SK-N-MC (cell line): ENCODE data around the gene ZNF274.
A peak's percentile ranks its signal among the peaks of the same experiment; 100 is the strongest.

Experiments
- DNase-seq: peaks from one replicate; pipeline ENCODE4 v3.0.0-alpha.2; 2011; ENCODE audit warnings: low read depth, low spot score
- H3K27ac ChIP-seq: fragments of 200-600 bp; sonication (generic); 2 replicates; pipeline ENCODE4 v1.5.1; 2016; ENCODE audit warnings: mixed run types
- H3K36me3 ChIP-seq: fragments of 200-600 bp; sonication (generic); 2 replicates; pipeline ENCODE4 v1.6.1; 2017; ENCODE audit warnings: antibody characterized with exemption, low read length, mixed read lengths; ENCODE audit not compliant: insufficient read depth
- H3K4me3 ChIP-seq: fragments of 200-600 bp; sonication (generic); 2 replicates; pipeline ENCODE4 v1.5.1; 2016
- H3K9ac ChIP-seq: fragments of 200-600 bp; sonication (generic); 2 replicates; pipeline ENCODE4 v1.8.0; 2017; ENCODE audit warnings: mixed run types, mixed read lengths; ENCODE audit not compliant: insufficient read length
- H3K9me3 ChIP-seq: fragments of 200-600 bp; sonication (generic); 2 replicates; pipeline ENCODE4 v1.6.1; 2017; ENCODE audit warnings: low read depth, mild to moderate bottlenecking, antibody characterized with exemption, low read length, moderate library complexity, mixed read lengths
- EZH2 ChIP-seq: fragments of 200-600 bp; sonication (generic); IDR thresholded peaks from one replicate; pipeline ENCODE4 v1.6.1; 2017; ENCODE audit warnings: antibody characterized with exemption
- FOXP2 ChIP-seq: optimal IDR thresholded peaks from 2 replicates; pipeline ENCODE3; 2011; ENCODE audit warnings: mild to moderate bottlenecking, moderate library complexity; ENCODE audit not compliant: insufficient read depth; ENCODE audit errors: extremely low read length, control extremely low read depth
- POLR2AphosphoS5 ChIP-seq: IDR thresholded peaks from 2 replicates; pipeline ENCODE4 v1.6.1; 2012; ENCODE audit warnings: mild to moderate bottlenecking, low read depth, low read length, borderline replicate concordance

ZNF274 gene

DNA sequence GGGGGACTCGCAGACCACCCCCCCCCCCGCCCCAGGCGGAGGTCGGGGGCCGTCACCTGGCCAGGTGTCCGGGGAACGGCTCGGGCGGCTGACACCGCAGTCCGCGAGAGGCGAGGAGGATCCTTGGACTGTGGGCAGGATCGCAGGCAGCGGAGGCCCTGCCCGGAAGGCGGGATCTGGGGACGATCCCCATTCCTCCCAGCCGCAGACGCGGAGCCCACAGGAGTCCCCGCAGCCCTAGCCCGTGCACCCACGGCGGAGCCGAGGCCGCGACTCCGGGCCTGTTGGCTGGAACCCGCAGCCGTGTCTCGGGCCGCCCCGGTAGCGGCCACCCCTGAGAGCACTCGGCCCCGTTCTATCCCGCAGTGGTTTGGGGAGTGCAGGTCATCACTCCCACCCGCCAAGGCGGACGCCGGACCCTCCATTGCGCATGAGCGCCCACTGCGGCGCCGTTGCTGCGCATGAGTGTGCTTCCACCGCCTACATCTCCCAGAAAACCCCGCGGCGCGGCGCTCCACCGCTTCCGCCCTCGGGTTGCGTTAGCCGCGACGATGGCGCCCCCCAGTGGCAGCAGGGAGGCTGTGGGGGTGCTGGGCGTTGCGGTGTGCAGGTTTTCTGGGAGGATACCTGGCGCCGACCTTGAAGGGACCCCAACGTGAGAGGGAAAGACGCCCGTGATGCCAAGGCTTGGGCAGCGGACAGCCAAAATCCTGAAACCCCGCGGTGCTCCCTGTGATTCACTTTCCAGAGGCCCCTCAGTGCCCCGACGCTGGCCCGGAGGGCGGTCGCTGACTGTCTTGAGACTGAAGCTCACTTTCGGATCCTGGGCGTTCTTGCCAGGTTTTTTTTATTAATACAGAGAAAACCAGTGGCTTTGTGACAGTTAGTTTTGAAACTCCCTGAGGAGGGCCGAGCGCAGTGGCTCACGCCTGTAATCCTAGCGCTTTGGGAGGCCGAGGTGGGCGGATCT, 27.9 kb upstream of the ZNF274 start:
- no peak overlapping the region for H3K27ac ChIP-seq
- H3K9me3 ChIP-seq, result no peaks in the 10 kb centered on the region
- peak; percentile 45 for DNase-seq
- peak overlapping the region; percentile 82 for H3K9ac ChIP-seq
- peak; percentile 78 for TF ChIP-seq POLR2AphosphoS5
- TF ChIP-seq EZH2, result no peak
- TF ChIP-seq FOXP2, result peak; percentile 57
- H3K36me3 ChIP-seq, result no peaks in the 10 kb centered on the region
- H3K4me3 ChIP-seq, result peak overlapping the region; percentile 95

DNA sequence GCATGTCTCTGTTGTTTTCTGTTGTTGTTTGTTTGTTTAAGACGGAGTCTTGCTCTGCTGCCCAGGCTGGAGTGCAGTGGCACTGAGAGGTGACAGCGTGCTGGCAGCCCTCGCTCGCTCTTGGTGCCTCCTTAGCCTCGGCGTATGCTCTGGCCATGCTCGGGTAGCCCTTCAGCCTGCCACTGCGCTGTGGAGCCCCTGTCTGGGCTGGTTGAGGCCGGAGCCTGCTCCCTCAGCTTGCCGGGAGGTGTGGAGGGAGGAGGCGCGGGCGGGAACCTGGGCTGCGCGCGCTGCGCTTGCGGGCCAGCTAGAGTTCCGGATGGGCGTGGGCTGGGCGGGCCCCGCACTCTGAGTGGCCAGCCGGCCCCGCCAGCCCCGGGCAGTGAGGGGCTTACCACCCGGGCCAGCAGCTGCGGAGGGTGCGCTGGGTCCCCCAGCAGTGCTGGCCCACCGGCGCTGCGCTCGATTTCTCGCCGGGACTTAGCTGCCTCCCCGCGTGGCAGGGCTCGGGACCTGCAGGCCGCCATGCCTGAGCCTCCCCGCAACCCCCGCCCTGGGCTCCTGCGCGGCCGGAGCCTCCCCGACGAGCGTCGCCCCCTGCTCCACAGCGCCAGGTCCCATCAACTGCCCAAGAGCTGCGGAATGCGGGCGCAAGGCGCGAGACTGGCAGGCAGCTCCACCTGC, 25.7 kb upstream of the ZNF274 start:
- Histone ChIP-seq H3K9me3 (no peaks in the 10 kb centered on the region), H3K36me3 (no peaks in the 10 kb centered on the region), H3K27ac (no peak overlapping the region), H3K4me3 (no peak overlapping the region), H3K9ac (no peak overlapping the region)
- TF ChIP-seq EZH2 (no peak), FOXP2 (no peak), POLR2AphosphoS5 (no peak)
- DNase-seq, result no peak

DNA sequence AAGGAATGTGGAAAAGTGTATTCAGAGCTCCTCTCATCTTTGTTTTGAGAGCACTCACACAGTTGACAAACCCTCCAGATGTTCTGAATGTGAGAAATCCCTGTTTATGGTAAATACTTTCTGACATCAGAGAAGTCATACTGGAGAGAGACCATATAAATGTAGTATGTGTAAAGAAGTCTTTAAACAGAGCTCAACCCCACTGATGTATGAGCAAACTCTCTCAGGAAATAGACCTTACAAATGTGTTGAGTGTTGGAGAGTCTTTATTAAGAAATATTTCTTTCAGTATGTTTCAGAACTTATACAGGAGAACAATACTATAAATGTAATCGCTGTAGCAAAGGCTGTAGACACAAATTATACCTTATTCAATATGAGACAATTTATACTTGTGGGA, 16.6 kb upstream of the ZNF274 start:
- TF ChIP-seq FOXP2 (no peak), EZH2 (no peak), POLR2AphosphoS5 (no peak)
- Histone ChIP-seq H3K4me3 (no peak overlapping the region), H3K27ac (no peak overlapping the region), H3K36me3 (no peaks in the 10 kb centered on the region), H3K9ac (no peak overlapping the region), H3K9me3 (no peaks in the 10 kb centered on the region; the same call in 1 of the 2 replicates)
- DNase-seq, result no peak

DNA sequence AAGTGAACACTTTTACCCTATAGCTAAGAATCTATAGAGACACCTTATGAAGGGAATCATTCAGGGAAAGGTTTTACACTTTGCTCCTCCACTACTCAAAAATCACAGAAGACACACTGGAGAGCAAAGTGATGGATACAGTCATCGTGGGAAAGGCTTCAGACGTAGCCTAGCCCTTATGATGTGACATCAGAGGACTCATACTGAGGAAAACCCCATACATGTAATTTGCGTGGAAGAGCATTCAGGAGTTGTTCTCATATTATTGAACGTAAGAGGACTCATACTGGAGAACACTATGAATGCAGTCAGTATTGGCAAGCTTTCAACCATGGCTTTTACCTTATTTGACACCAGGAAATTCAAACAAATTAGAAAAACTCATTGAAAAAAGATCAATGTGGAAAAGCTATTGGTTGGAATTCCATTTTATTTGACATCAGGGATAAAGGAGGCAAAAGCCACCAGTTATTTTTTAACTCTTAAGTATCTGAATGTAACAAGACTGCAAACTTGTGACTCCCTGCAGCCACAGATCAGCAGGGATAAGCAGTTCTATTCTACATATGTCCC, 16.1 kb upstream of the ZNF274 start:
- TF ChIP-seq POLR2AphosphoS5 (no peak), EZH2 (no peak), FOXP2 (no peak)
- no peak overlapping the region for H3K4me3 ChIP-seq
- H3K9ac ChIP-seq, result no peak overlapping the region
- no peaks in the 10 kb centered on the region; the same call in 1 of the 2 replicates for H3K9me3 ChIP-seq
- DNase-seq, result no peak
- no peaks in the 10 kb centered on the region for H3K36me3 ChIP-seq
- no peak overlapping the region for H3K27ac ChIP-seq

DNA sequence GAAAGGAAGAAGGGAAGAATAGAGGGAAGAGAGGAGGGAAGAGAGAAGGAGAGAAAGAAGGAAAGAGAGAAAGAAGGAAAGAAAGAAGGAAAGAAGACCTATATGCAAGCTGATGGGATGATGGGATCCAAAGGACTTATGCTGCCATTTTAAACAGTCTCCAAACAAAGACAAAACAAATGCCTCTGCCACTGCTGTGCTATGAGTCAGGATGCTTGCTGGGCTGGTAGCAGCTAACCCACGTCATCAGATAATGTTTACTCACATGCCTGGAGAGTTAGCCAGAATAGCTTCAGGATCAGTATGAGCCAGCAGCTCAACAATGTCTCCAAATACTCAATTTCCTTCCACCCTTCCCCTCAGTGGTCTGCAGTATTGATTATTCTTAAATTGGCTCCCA, 12.0 kb upstream of the ZNF274 start:
- DNase-seq, result no peak
- Histone ChIP-seq H3K36me3 (no peaks in the 10 kb centered on the region), H3K9me3 (no peaks in the 10 kb centered on the region; the same call in 1 of the 2 replicates), H3K9ac (no peak overlapping the region), H3K27ac (no peak overlapping the region), H3K4me3 (no peak overlapping the region)
- no peak for TF ChIP-seq FOXP2
- TF ChIP-seq EZH2, result no peak
- TF ChIP-seq POLR2AphosphoS5, result no peak

DNA sequence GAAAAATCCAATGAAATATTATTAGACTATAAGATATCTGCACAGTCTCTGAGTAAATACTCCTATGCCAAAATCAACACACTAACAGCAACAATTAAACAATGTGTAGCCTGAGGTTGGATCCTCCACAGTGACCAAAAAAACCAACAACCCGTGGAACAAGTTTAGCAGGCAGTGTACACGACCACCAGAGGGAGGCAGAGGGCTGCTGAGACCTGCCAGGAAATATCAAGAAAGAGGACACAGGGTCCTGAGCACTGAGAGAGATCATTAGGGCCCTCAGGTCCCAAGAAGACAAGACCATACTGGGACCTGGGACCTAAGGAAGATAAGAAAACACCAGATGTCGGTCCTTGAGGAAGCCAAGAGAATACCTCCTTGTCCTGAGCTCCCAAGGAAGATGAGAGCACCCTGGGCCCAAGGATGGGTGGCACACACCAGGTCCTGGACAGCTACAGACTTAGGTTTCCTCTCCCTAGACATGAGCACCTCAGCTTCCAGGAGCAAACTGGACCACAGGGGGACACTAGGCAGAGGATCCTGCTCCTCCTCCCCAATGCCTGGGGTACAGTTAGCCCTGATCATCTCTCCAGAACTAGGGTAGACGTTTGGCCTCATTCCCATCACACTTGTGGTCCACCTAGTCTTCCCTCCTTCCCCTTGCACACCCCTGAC, 822 bp upstream of the ZNF274 start:
- H3K27ac ChIP-seq, result peak overlapping the region; percentile 99
- no peak for DNase-seq
- H3K9ac ChIP-seq, result no peak overlapping the region
- TF ChIP-seq EZH2 (no peak), FOXP2 (no peak), POLR2AphosphoS5 (no peak)
- H3K4me3 ChIP-seq, result peak overlapping the region; percentile 94
- H3K9me3 ChIP-seq, result peaks cover 25% of the 10 kb centered on the region
- peaks cover 28% of the 10 kb centered on the region for H3K36me3 ChIP-seq

DNA sequence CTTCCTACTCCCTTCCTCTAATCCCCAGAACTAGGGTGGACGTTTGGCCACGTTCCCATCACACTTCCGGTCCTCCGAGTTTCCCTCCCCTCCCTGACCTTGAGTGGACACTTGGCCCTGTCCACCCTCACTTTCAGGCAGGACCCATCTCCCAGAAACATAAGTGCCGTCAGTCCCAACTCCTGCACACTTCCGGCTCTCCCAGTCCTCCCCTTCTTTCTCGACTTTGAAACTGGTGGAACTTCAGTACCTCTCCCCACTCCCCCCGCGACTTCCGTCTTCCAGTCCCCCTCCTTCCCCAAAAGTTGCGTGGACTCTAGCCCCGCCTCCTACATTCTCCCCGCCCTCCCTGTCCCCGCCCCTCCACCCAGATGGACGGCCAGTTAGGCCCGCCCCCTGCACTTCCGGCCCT, 278 bp upstream of the ZNF274 start:
- peaks cover 25% of the 10 kb centered on the region for H3K9me3 ChIP-seq
- no peak for DNase-seq
- TF ChIP-seq FOXP2 (no peak), POLR2AphosphoS5 (no peak), EZH2 (no peak)
- H3K4me3 ChIP-seq, result peak overlapping the region; percentile 94
- peaks cover 34% of the 10 kb centered on the region for H3K36me3 ChIP-seq
- peak overlapping the region; percentile 99 for H3K27ac ChIP-seq
- no peak overlapping the region for H3K9ac ChIP-seq

DNA sequence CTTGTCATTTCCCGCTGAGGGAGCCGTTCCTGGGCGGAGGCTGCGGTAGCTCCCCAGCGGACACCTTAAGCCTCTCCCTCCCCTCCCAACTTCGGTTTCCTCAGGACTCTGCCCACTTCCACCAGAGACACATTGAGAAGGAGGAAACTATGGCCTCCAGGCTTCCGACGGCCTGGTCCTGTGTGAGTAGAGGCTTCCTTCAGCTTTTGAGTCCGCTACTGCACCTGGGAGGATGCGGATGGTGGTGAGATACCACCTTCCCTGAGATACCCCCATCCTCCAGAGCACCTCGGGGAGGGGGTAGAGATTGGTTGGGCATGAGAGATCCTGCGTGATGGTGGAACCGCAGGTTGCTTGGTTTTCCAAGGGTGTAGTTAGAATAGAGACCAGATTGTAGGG, 955 bp downstream of the ZNF274 start:
- no peak for DNase-seq
- Histone ChIP-seq H3K9me3 (peaks cover 30% of the 10 kb centered on the region), H3K9ac (peak overlapping the region; percentile 94), H3K27ac (peak overlapping the region; percentile 99), H3K36me3 (peaks cover 42% of the 10 kb centered on the region), H3K4me3 (peak overlapping the region; percentile 94)
- TF ChIP-seq POLR2AphosphoS5, result no peak
- TF ChIP-seq EZH2, result no peak
- no peak for TF ChIP-seq FOXP2
